Neuron (in vitro differentiated cells): ENCODE results near the gene POU6F2.
"Not testable (repeated sequence)": the region's sequence is repeated elsewhere in the genome, so short reads cannot be mapped to it uniquely, and the experiment has no call there.

ENCODE experiments used
- H2AFZ ChIP-seq: one replicate; pipeline ENCODE4 v1.6.1; 2013; ENCODE audit warnings: low read depth, mild to moderate bottlenecking, inconsistent platforms, low read length, moderate library complexity
- H3K27me3 ChIP-seq: one replicate; pipeline ENCODE4 v1.6.1; 2013; ENCODE audit warnings: low read length; ENCODE audit not compliant: insufficient read depth
- H3K36me3 ChIP-seq: one replicate; pipeline ENCODE4 v1.6.1; 2013; ENCODE audit warnings: low read length; ENCODE audit not compliant: insufficient read depth
- H3K4me1 ChIP-seq: one replicate; pipeline ENCODE4 v1.6.1; 2013; ENCODE audit warnings: low read length; ENCODE audit not compliant: insufficient read depth
- H3K4me3 ChIP-seq: 2 replicates; pipeline ENCODE4 v1.5.1; 2013; ENCODE audit warnings: mild to moderate bottlenecking, low read length, moderate library complexity
- H3K9me3 ChIP-seq: one replicate; pipeline ENCODE4 v1.6.1; 2013; ENCODE audit warnings: low read length

POU6F2 gene

GRCh38 chr7:39365751-39366295, 388.1 kb downstream of the POU6F2 start:
- H3K36me3 ChIP-seq: no peaks in the 10 kb centered on the region
- H2AFZ ChIP-seq: no peak overlapping the region
- no peaks in the 10 kb centered on the region for H3K27me3 ChIP-seq

GRCh38 chr7:39367451-39367850, 389.7 kb downstream of the POU6F2 start:
- no peaks in the 10 kb centered on the region for H3K9me3 ChIP-seq
- no peak overlapping the region for H3K4me3 ChIP-seq
- no peaks in the 10 kb centered on the region for H3K4me1 ChIP-seq
- H3K36me3 ChIP-seq: no peaks in the 10 kb centered on the region
- H2AFZ ChIP-seq: no peak overlapping the region
- H3K27me3 ChIP-seq: no peaks in the 10 kb centered on the region

More at GRCh38 chr7:39365751-39366295, 388.1 kb downstream of the POU6F2 start:
- no peaks in the 10 kb centered on the region for H3K9me3 ChIP-seq
- H3K4me3 ChIP-seq: no peak overlapping the region
- no peaks in the 10 kb centered on the region for H3K4me1 ChIP-seq

GRCh38 chr7:39367943-39368342, 390.2 kb downstream of the POU6F2 start:
- H3K27me3 ChIP-seq: no peaks in the 10 kb centered on the region
- no peak overlapping the region for H3K4me3 ChIP-seq
- H2AFZ ChIP-seq: no peak overlapping the region
- no peaks in the 10 kb centered on the region for H3K4me1 ChIP-seq
- no peaks in the 10 kb centered on the region for H3K36me3 ChIP-seq
- H3K9me3 ChIP-seq: no peaks in the 10 kb centered on the region

GRCh38 chr7:39372383-39372782, 394.7 kb downstream of the POU6F2 start:
- H3K27me3 ChIP-seq: no peaks in the 10 kb centered on the region
- H2AFZ ChIP-seq: no peak overlapping the region
- no peaks in the 10 kb centered on the region for H3K4me1 ChIP-seq
- no peaks in the 10 kb centered on the region for H3K36me3 ChIP-seq
- H3K4me3 ChIP-seq: no peak overlapping the region
- H3K9me3 ChIP-seq: no peaks in the 10 kb centered on the region

GRCh38 chr7:39374436-39375040, 396.8 kb downstream of the POU6F2 start:
- no peaks in the 10 kb centered on the region for H3K9me3 ChIP-seq
- no peaks in the 10 kb centered on the region for H3K4me1 ChIP-seq
- H3K4me3 ChIP-seq: no peak overlapping the region
- H3K36me3 ChIP-seq: no peaks in the 10 kb centered on the region
- H2AFZ ChIP-seq: no peak overlapping the region
- no peaks in the 10 kb centered on the region for H3K27me3 ChIP-seq

GRCh38 chr7:39375047-39375873, 397.6 kb downstream of the POU6F2 start:
- Histone ChIP-seq H3K4me1 (no peaks in the 10 kb centered on the region), H3K36me3 (no peaks in the 10 kb centered on the region), H3K4me3 (no peak overlapping the region), H3K27me3 (no peaks in the 10 kb centered on the region), H2AFZ (no peak overlapping the region), H3K9me3 (no peaks in the 10 kb centered on the region)

GRCh38 chr7:39375874-39376190, 398.1 kb downstream of the POU6F2 start:
- Histone ChIP-seq H3K27me3 (no peaks in the 10 kb centered on the region), H2AFZ (no peak overlapping the region), H3K4me3 (no peak overlapping the region)

GRCh38 chr7:39376881-39377280, 399.2 kb downstream of the POU6F2 start:
- not testable (repeated sequence) for H3K4me3 ChIP-seq, H3K27me3 ChIP-seq, H3K4me1 ChIP-seq, H3K9me3 ChIP-seq, H3K36me3 ChIP-seq, H2AFZ ChIP-seq

More at GRCh38 chr7:39375874-39376190, 398.1 kb downstream of the POU6F2 start:
- no peaks in the 10 kb centered on the region for H3K36me3 ChIP-seq
- H3K9me3 ChIP-seq: no peaks in the 10 kb centered on the region
- no peaks in the 10 kb centered on the region for H3K4me1 ChIP-seq

- Histone ChIP-seq H3K4me1 (no peaks in the 10 kb centered on the region), H3K27me3 (no peaks in the 10 kb centered on the region), H2AFZ (no peak overlapping the region), H3K4me3 (no peak overlapping the region), H3K36me3 (no peaks in the 10 kb centered on the region), H3K9me3 (no peaks in the 10 kb centered on the region)
These were observed 401.7 kb downstream of the POU6F2 start for GRCh38 chr7:39379416-39379815.

GRCh38 chr7:39383136-39383535, 405.4 kb downstream of the POU6F2 start:
- no peaks in the 10 kb centered on the region for H3K4me1 ChIP-seq
- H3K4me3 ChIP-seq: no peak overlapping the region
- H3K27me3 ChIP-seq: no peaks in the 10 kb centered on the region
- H3K36me3 ChIP-seq: no peaks in the 10 kb centered on the region
- no peaks in the 10 kb centered on the region for H3K9me3 ChIP-seq
- no peak overlapping the region for H2AFZ ChIP-seq

- Histone ChIP-seq H3K27me3 (no peaks in the 10 kb centered on the region), H3K9me3 (no peaks in the 10 kb centered on the region), H3K4me3 (no peak overlapping the region), H2AFZ (no peak overlapping the region), H3K36me3 (no peaks in the 10 kb centered on the region), H3K4me1 (no peaks in the 10 kb centered on the region)
These were observed 406.7 kb downstream of the POU6F2 start for GRCh38 chr7:39384386-39384785.

GRCh38 chr7:39386718-39387117, 409.0 kb downstream of the POU6F2 start:
- H3K9me3 ChIP-seq: no peaks in the 10 kb centered on the region
- no peaks in the 10 kb centered on the region for H3K36me3 ChIP-seq
- no peaks in the 10 kb centered on the region for H3K4me1 ChIP-seq
- no peak overlapping the region for H3K4me3 ChIP-seq
- H2AFZ ChIP-seq: no peak overlapping the region
- H3K27me3 ChIP-seq: no peaks in the 10 kb centered on the region

- H3K4me3 ChIP-seq: no peak overlapping the region
- no peaks in the 10 kb centered on the region for H3K4me1 ChIP-seq
- H2AFZ ChIP-seq: no peak overlapping the region
- H3K27me3 ChIP-seq: no peaks in the 10 kb centered on the region
- H3K36me3 ChIP-seq: no peaks in the 10 kb centered on the region
- no peaks in the 10 kb centered on the region for H3K9me3 ChIP-seq
These were observed 414.4 kb downstream of the POU6F2 start for GRCh38 chr7:39392151-39392550.
